Upper lobe of left lung (tissue), 6 donors: ENCODE results near the gene MSMB. TPM values are rescaled to one million over a fixed set of nuclear protein-coding genes. Genes with fewer than 3 reads are reported as not detected.

Experiments used
- ATAC-seq, 2 donors: fragments of 200-7000 bp; cut with Tn5 transposase; one replicate each; pipeline ENCODE4 v1.9.1; 2022; ENCODE audit warnings: mild to moderate bottlenecking in 2 of 2, moderate library complexity in 2 of 2; ENCODE audit not compliant: low FRiP score in 2 of 2
- DNase-seq, 2 donors: peaks; one replicate each; pipeline ENCODE4 v3.0.0-alpha.2; 2019 to 2020
- H3K27ac ChIP-seq, 4 donors: fragments of 200-600 bp; sonication (generic); one replicate each; pipeline ENCODE4 v1.5.1; 2016 to 2019
- H3K27me3 ChIP-seq, 4 donors: fragments of 200-600 bp; sonication (generic); one replicate each; pipeline ENCODE4 v1.5.1; 2017 to 2019
- H3K36me3 ChIP-seq, 4 donors: fragments of 200-600 bp; sonication (generic); one replicate each; pipeline ENCODE4 v1.5.1; 2016 to 2019
- H3K4me1 ChIP-seq, 4 donors: fragments of 200-600 bp; sonication (generic); one replicate each; pipeline ENCODE4 v1.5.1; 2018 to 2019
- H3K4me3 ChIP-seq, 4 donors: fragments of 200-600 bp; sonication (generic); one replicate each; pipeline ENCODE4 v1.5.1; 2017 to 2019; ENCODE audit warnings: mild to moderate bottlenecking in 2 of 4, moderate library complexity in 1 of 4
- H3K9me3 ChIP-seq, 4 donors: fragments of 200-600 bp; sonication (generic); one replicate each; pipeline ENCODE4 v1.5.1; 2018 to 2019
- CTCF ChIP-seq, 6 experiments: fragments of 450-650 bp in 4 of 6; fragments of 200-600 bp in 2 of 6; sonication (generic) in 2 of 6; IDR thresholded peaks; one replicate each; pipeline ENCODE4 v1.5.1; 2016 to 2019; ENCODE audit warnings: antibody characterized with exemption in 6 of 6
- EP300 ChIP-seq, 4 donors: sonication (generic); formaldehyde crosslinking; IDR thresholded peaks; one replicate each; pipeline ENCODE4 v1.5.1; 2017; ENCODE audit warnings: antibody characterized with exemption in 4 of 4, control low read depth in 2 of 4
- POLR2A ChIP-seq, 4 donors: fragments of 450-650 bp; IDR thresholded peaks; one replicate each; pipeline ENCODE4 v1.5.1; 2016 to 2017; ENCODE audit warnings: antibody characterized with exemption in 4 of 4, mild to moderate bottlenecking in 2 of 4
- POLR2AphosphoS5 ChIP-seq, 2 donors: sonication (generic); formaldehyde crosslinking; IDR thresholded peaks; one replicate each; pipeline ENCODE4 v1.5.1; 2017; ENCODE audit warnings: antibody characterized with exemption in 2 of 2
- WGBS, 2 donors: methylation state at CpG; one replicate each; pipeline ENCODE4 v1.1.5; 2017 to 2018; 5-methylcytosine and 5-hydroxymethylcytosine counted together
- total RNA-seq, 6 donors: library from RNA; depleted of rRNA in 4 of 6; stranded (reverse); fragments of >200 nt in 4 of 6; gene quantifications; one replicate each; pipeline versions ENCODE4 v1.1.0 to v1.2.1, GENCODE V29; 2016 to 2021
- donor health status: DM: no; HTN: no; CAD: no; lungs with moderate emphysema.
- donor health status: DM: no; HTN: yes; CAD: no; lungs with severe emphysema.

MSMB gene
- total RNA-seq, 6 donors from 2014 or later = 7.8 TPM; not detected in 5

GRCh38 chr10:46077141-46077554 is 31.1 kb upstream of the MSMB start:
- Histone ChIP-seq H3K27ac (peak overlapping the region in 1 of 4 donors; percentile 72), H3K9me3 (no peaks in the 10 kb centered on the region), H3K4me1 (no peaks in the 10 kb centered on the region), H3K4me3 (no peak overlapping the region), H3K27me3 (no peaks in the 10 kb centered on the region), H3K36me3 (no peaks in the 10 kb centered on the region)
- WGBS, 2 donors = 52 to 67% methylated on average over 4 of the region's 4 CpGs
- DNase-seq = no peak
- no peak for ATAC-seq
- TF ChIP-seq POLR2A (IDR thresholded peaks at IDR 0.05) (no peak), CTCF (IDR thresholded peaks at IDR 0.05) (no peak)

- DNase-seq (no peak), ATAC-seq (no peak)
- H3K27me3 ChIP-seq = no peaks in the 10 kb centered on the region
- 88 to 92% methylated on average over 3 of the region's 3 CpGs for WGBS, 2 donors
- no peaks in the 10 kb centered on the region for H3K4me1 ChIP-seq
- H3K36me3 ChIP-seq = no peaks in the 10 kb centered on the region
- no peak for TF ChIP-seq POLR2A (IDR thresholded peaks at IDR 0.05)
- TF ChIP-seq POLR2AphosphoS5 (IDR thresholded peaks at IDR 0.05) = no peak
- no peak for TF ChIP-seq CTCF (IDR thresholded peaks at IDR 0.05)
- no peak for TF ChIP-seq EP300 (IDR thresholded peaks at IDR 0.05)
- no peak overlapping the region for H3K27ac ChIP-seq
- no peak overlapping the region for H3K4me3 ChIP-seq
- H3K9me3 ChIP-seq = no peaks in the 10 kb centered on the region
These were observed 29.8 kb upstream of the MSMB start for GRCh38 chr10:46075869-46076268.

- 44 to 68% methylated on average over 4 of the region's 4 CpGs for WGBS, 2 donors
These were observed 28.3 kb upstream of the MSMB start for GRCh38 chr10:46074196-46074946.

GRCh38 chr10:46073564-46073963 is 27.5 kb upstream of the MSMB start:
- DNase-seq (no peak), ATAC-seq (no peak)
- WGBS, 2 donors = 100% methylated on average over 1 of the region's 1 CpG
- TF ChIP-seq EP300 (IDR thresholded peaks at IDR 0.05) = no peak
- no peak for TF ChIP-seq CTCF (IDR thresholded peaks at IDR 0.05)
- TF ChIP-seq POLR2AphosphoS5 (IDR thresholded peaks at IDR 0.05) = no peak
- no peak for TF ChIP-seq POLR2A (IDR thresholded peaks at IDR 0.05)
- no peaks in the 10 kb centered on the region for H3K9me3 ChIP-seq
- H3K4me1 ChIP-seq = no peaks in the 10 kb centered on the region
- no peaks in the 10 kb centered on the region for H3K27me3 ChIP-seq
- no peak overlapping the region for H3K4me3 ChIP-seq
- H3K36me3 ChIP-seq = no peaks in the 10 kb centered on the region
- H3K27ac ChIP-seq = no peak overlapping the region

More at GRCh38 chr10:46074196-46074946, 28.3 kb upstream of the MSMB start:
- DNase-seq (no peak), ATAC-seq (no peak)
- Histone ChIP-seq H3K27ac (no peak overlapping the region), H3K9me3 (no peaks in the 10 kb centered on the region), H3K4me3 (no peak overlapping the region), H3K27me3 (no peaks in the 10 kb centered on the region), H3K36me3 (no peaks in the 10 kb centered on the region), H3K4me1 (no peaks in the 10 kb centered on the region)
- no peak for TF ChIP-seq POLR2A (IDR thresholded peaks at IDR 0.05)
- no peak for TF ChIP-seq EP300 (IDR thresholded peaks at IDR 0.05)
- no peak for TF ChIP-seq CTCF (IDR thresholded peaks at IDR 0.05)
- no peak for TF ChIP-seq POLR2AphosphoS5 (IDR thresholded peaks at IDR 0.05)

- no peaks in the 10 kb centered on the region for H3K36me3 ChIP-seq
- H3K4me3 ChIP-seq = no peak overlapping the region
- no peak for ATAC-seq
- H3K27me3 ChIP-seq = no peaks in the 10 kb centered on the region
- no peak overlapping the region for H3K27ac ChIP-seq
- no peaks in the 10 kb centered on the region for H3K4me1 ChIP-seq
- no peak for TF ChIP-seq CTCF (IDR thresholded peaks at IDR 0.05)
- TF ChIP-seq EP300 (IDR thresholded peaks at IDR 0.05) = no peak
- no peak for DNase-seq
- no peaks in the 10 kb centered on the region for H3K9me3 ChIP-seq
- 55 to 61% methylated on average over 6 of the region's 6 CpGs for WGBS, 2 donors
These were observed 24.7 kb upstream of the MSMB start for GRCh38 chr10:46070749-46071148.
